GM12878 (cell line): Measurements from ENCODE around the gene SNX33. TPM values are rescaled to one million over a fixed set of nuclear protein-coding genes. Genes with fewer than 3 reads are reported as not detected.

Source experiments
- BACH1 ChIP-seq: fragments of 450-650 bp; IDR thresholded peaks from 2 replicates; pipeline ENCODE4 v1.6.1; 2017; ENCODE audit warnings: mild to moderate bottlenecking, borderline replicate concordance
- BHLHE40 ChIP-seq, 2 experiments: fragments of 450-650 bp in 1 of 2; IDR thresholded peaks; 2 replicates each; pipeline ENCODE4 v1.6.1; 2011 to 2017; ENCODE audit warnings: low read depth in 2 of 2, borderline replicate concordance in 1 of 2, improper control_type of control experiment in 1 of 2, low read length in 1 of 2, mild to moderate bottlenecking in 1 of 2
- CBX5 ChIP-seq: sonication (generic); IDR thresholded peaks from 2 replicates; pipeline ENCODE4 v1.6.1; 2016; ENCODE audit warnings: low read depth, moderate library complexity, mild to moderate bottlenecking, inconsistent platforms
- CHD4 ChIP-seq: fragments of 200-600 bp; sonication (generic); IDR thresholded peaks from 2 replicates; pipeline ENCODE4 v1.6.1; 2016; ENCODE audit warnings: mild to moderate bottlenecking
- DPF2 ChIP-seq: fragments of 450-650 bp; IDR thresholded peaks from 2 replicates; pipeline ENCODE4 v1.6.1; 2017; ENCODE audit warnings: mild to moderate bottlenecking
- EZH2 ChIP-seq: IDR thresholded peaks from 2 replicates; pipeline ENCODE4 v1.6.1; 2012; ENCODE audit warnings: low read depth, mild to moderate bottlenecking, control low read depth, inconsistent platforms, low read length, borderline replicate concordance; ENCODE audit not compliant: control insufficient read depth
- GABPA ChIP-seq: IDR thresholded peaks from 2 replicates; pipeline ENCODE4 v1.6.1; 2014; ENCODE audit warnings: antibody characterized with exemption, low read depth, mild to moderate bottlenecking, inconsistent platforms
- GATAD2B ChIP-seq: fragments of 450-650 bp; conservative IDR thresholded peaks from 2 replicates; pipeline ENCODE4 v1.6.1; 2017; ENCODE audit warnings: low read depth, mild to moderate bottlenecking, moderate library complexity
- IKZF1 ChIP-seq: fragments of 450-650 bp; conservative IDR thresholded peaks from 2 replicates; pipeline ENCODE4 v1.6.1; 2017; ENCODE audit warnings: antibody characterized with exemption, mild to moderate bottlenecking
- MEF2B ChIP-seq: fragments of 450-650 bp; IDR thresholded peaks from 2 replicates; pipeline ENCODE4 v1.6.1; 2018; ENCODE audit warnings: mild to moderate bottlenecking, moderate library complexity; ENCODE audit not compliant: partially characterized antibody, poor library complexity, severe bottlenecking
- MYC ChIP-seq: IDR thresholded peaks from 2 replicates; pipeline ENCODE4 v1.6.1; 2011; ENCODE audit warnings: mild to moderate bottlenecking, low read length, moderate library complexity, inconsistent platforms; ENCODE audit not compliant: insufficient read depth, insufficient replicate concordance, insufficient read length, severe bottlenecking
- NFXL1 ChIP-seq: fragments of 450-650 bp; IDR thresholded peaks from 2 replicates; pipeline ENCODE4 v1.6.1; 2017; ENCODE audit warnings: antibody characterized with exemption, mild to moderate bottlenecking, borderline replicate concordance
- PAX8 ChIP-seq: fragments of 450-650 bp; IDR thresholded peaks from 2 replicates; pipeline ENCODE4 v1.6.1; 2017; ENCODE audit warnings: mild to moderate bottlenecking, moderate library complexity
- POLR2AphosphoS5 ChIP-seq: IDR thresholded peaks from 2 replicates; pipeline ENCODE4 v1.6.1; 2011; ENCODE audit warnings: mild to moderate bottlenecking, low read length, inconsistent platforms
- RAD21 ChIP-seq: IDR thresholded peaks from 2 replicates; pipeline ENCODE4 v1.6.1; 2011; ENCODE audit warnings: mild to moderate bottlenecking, low read depth, low read length, moderate library complexity; ENCODE audit not compliant: insufficient read depth
- RCOR1 ChIP-seq: conservative IDR thresholded peaks from 2 replicates; pipeline ENCODE4 v1.6.1; 2012; ENCODE audit warnings: low read depth, low read length, improper control_type of control experiment
- SMAD5 ChIP-seq: IDR thresholded peaks from 2 replicates; pipeline ENCODE4 v1.6.1; 2016; ENCODE audit warnings: antibody characterized with exemption, low read depth
- SMC3 ChIP-seq: IDR thresholded peaks from 2 replicates; pipeline ENCODE4 v1.6.1; 2011; ENCODE audit warnings: low read length, improper control_type of control experiment, borderline replicate concordance
- ZBTB33 ChIP-seq: fragments of 450-650 bp; IDR thresholded peaks from 2 replicates; pipeline ENCODE4 v1.6.1; 2017; ENCODE audit warnings: mild to moderate bottlenecking
- ZNF217 ChIP-seq: fragments of 450-650 bp; IDR thresholded peaks from 2 replicates; pipeline ENCODE4 v1.6.1; 2017; ENCODE audit warnings: antibody characterized with exemption, mild to moderate bottlenecking
- ZNF24 ChIP-seq: fragments of 450-650 bp; IDR thresholded peaks from 2 replicates; pipeline ENCODE4 v1.6.1; 2017; ENCODE audit warnings: antibody characterized with exemption, mild to moderate bottlenecking
- polyA plus RNA-seq, 11 experiments: library from polyadenylated mRNA; depleted of rRNA in 4 of 11; unstranded in 6 of 11; stranded (reverse) in 5 of 11; fragments of >200 nt; fragmentation: Nextera tagmentation in 4 of 11; fragmentation: Illumina TruSeq in 1 of 11; extraction: Ambion mirVana in 4 of 11; extraction: Trizol in 1 of 11; gene quantifications; 1 replicate in 1 of 11; 2 replicates in 10 of 11; pipeline versions ENCODE4 v1.2.1 to v1.2.3, GENCODE V29; 2011 to 2016; ENCODE audit warnings: inconsistent platforms in 2 of 11, missing spikeins in 2 of 11, low read depth in 1 of 11
- total RNA-seq, 4 experiments: library from RNA; depleted of rRNA in 3 of 4; stranded (reverse); fragments of >200 nt in 3 of 4; fragmentation: Illumina TruSeq in 1 of 4; extraction: Trizol in 1 of 4; gene quantifications; 2 replicates each; pipeline versions ENCODE4 v1.2.1 to v1.2.3, GENCODE V29; 2013 to 2021
- TF ChIP-seq, protein P1 (sequence below): fragments of 450-650 bp; IDR thresholded peaks from 2 replicates; pipeline ENCODE4 v1.6.1; 2018; ENCODE audit warnings: borderline replicate concordance, mild to moderate bottlenecking; ENCODE audit not compliant: partially characterized antibody
- TF ChIP-seq, protein P2 (sequence below): fragments of 450-650 bp; IDR thresholded peaks from 2 replicates; pipeline ENCODE4 v1.6.1; 2016; ENCODE audit warnings: mild to moderate bottlenecking
- TF ChIP-seq, protein P3 (sequence below): IDR thresholded peaks from 2 replicates; pipeline ENCODE4 v1.6.1; 2012; ENCODE audit warnings: low read depth, low read length, improper control_type of control experiment

The SNX33 gene
- total and polyA plus RNA-seq, 10 of the 15 experiments (the other 5 are each of a cell fraction or from before 2014, with no cell fraction given): 0.13 to 1.9 (median 0.55) TPM

DNA sequence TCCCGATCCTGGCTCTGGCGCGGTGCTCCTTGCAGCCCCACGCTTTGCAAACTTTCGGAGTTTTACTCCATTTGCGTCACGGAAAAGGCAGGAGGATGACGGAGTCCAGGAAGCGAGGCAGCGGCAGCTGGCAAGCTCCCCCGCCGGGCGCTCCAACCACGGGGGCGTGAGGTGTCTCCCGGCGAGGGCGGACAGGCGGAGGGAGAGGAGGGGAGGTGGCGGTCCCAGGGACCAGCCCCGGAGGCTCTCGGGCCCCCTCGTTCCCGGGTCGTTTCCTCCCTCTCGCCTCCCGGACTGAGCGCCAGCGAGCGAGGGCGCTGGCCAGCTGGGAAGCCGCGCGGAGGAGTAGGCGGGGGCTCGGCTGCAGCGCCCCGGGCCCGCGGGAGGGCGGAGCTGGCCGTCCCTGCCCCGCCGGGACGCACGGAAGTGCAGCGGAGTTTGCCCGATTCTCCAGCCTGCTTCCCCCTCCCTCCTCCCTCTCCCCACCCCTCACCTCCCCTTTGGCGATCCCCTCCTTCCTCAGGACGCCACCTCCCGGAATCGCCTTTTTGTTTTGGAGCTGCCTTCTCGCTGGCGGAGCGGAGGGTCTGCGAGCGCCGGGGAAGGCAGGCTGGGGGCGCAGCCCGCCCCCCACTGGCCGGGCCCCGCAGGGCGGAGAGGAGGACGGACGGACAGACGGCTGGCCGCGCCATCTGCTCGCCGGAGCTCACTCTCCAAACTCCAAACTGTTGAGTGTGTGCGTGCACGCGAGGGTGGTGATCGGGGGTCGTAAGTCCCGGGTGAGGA is at the start of gene SNX33 (continued):
- peak; percentile 57; the same call in 1 of the 2 replicates for TF ChIP-seq DPF2
- no peak for TF ChIP-seq PAX8
- TF ChIP-seq BHLHE40 (IDR thresholded peaks at IDR 0.05; ENCODE audit: borderline replicate concordance in 1 of 2, low read depth in 2 of 2, low read length in 1 of 2): no peak; a peak in 1 of 4 replicates
- no peak for TF ChIP-seq MEF2B
- no peak for TF ChIP-seq EZH2
- TF ChIP-seq GATAD2B: 0 out of 2 replicates have a peak, but pooled peaks have one; percentile 69
- no peak for TF ChIP-seq ZNF24
- TF ChIP-seq CHD4: no peak
- no peak for TF ChIP-seq ZBTB33
- TF ChIP-seq BACH1: no peak; the same call in 1 of the 2 replicates
- TF ChIP-seq, protein P1, sequence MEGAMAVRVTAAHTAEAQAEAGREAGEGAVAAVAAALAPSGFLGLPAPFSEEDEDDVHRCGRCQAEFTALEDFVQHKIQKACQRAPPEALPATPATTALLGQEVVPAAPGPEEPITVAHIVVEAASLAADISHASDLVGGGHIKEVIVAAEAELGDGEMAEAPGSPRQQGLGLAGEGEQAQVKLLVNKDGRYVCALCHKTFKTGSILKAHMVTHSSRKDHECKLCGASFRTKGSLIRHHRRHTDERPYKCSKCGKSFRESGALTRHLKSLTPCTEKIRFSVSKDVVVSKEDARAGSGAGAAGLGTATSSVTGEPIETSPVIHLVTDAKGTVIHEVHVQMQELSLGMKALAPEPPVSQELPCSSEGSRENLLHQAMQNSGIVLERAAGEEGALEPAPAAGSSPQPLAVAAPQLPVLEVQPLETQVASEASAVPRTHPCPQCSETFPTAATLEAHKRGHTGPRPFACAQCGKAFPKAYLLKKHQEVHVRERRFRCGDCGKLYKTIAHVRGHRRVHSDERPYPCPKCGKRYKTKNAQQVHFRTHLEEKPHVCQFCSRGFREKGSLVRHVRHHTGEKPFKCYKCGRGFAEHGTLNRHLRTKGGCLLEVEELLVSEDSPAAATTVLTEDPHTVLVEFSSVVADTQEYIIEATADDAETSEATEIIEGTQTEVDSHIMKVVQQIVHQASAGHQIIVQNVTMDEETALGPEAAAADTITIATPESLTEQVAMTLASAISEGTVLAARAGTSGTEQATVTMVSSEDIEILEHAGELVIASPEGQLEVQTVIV: no peak
- TF ChIP-seq ZNF217: no peak
- no peak for TF ChIP-seq GABPA
- no peak for TF ChIP-seq RCOR1
- no peak for TF ChIP-seq SMC3
- no peak for TF ChIP-seq MYC
- peak; percentile 7; the same call in 1 of the 2 replicates for TF ChIP-seq RAD21
- TF ChIP-seq CBX5: no peak
- TF ChIP-seq, protein P2, sequence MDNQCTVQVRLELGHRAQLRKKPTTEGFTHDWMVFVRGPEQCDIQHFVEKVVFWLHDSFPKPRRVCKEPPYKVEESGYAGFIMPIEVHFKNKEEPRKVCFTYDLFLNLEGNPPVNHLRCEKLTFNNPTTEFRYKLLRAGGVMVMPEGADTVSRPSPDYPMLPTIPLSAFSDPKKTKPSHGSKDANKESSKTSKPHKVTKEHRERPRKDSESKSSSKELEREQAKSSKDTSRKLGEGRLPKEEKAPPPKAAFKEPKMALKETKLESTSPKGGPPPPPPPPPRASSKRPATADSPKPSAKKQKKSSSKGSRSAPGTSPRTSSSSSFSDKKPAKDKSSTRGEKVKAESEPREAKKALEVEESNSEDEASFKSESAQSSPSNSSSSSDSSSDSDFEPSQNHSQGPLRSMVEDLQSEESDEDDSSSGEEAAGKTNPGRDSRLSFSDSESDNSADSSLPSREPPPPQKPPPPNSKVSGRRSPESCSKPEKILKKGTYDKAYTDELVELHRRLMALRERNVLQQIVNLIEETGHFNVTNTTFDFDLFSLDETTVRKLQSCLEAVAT: no peak
- TF ChIP-seq, protein P3, sequence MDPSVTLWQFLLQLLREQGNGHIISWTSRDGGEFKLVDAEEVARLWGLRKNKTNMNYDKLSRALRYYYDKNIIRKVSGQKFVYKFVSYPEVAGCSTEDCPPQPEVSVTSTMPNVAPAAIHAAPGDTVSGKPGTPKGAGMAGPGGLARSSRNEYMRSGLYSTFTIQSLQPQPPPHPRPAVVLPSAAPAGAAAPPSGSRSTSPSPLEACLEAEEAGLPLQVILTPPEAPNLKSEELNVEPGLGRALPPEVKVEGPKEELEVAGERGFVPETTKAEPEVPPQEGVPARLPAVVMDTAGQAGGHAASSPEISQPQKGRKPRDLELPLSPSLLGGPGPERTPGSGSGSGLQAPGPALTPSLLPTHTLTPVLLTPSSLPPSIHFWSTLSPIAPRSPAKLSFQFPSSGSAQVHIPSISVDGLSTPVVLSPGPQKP: no peak
- TF ChIP-seq IKZF1: peak; percentile 91
- TF ChIP-seq POLR2AphosphoS5: no peak
- TF ChIP-seq SMAD5: no peak
- TF ChIP-seq NFXL1: no peak
